Spleen (tissue), 11 donors: ENCODE data around the gene NAXE. TPM values are rescaled to one million over a fixed set of nuclear protein-coding genes. Genes with fewer than 3 reads are reported as not detected.
A peak's percentile ranks its signal among the peaks of the same experiment; 100 is the strongest.

Experiments used
- DNase-seq: peaks from one replicate; pipeline ENCODE4 v3.0.0-alpha.2; 2020
- H3K27ac ChIP-seq, 8 donors: fragments of 200-600 bp; sonication (generic) in 7 of 8; 1 replicate in 4 of 8; 2 replicates in 4 of 8; pipeline versions ENCODE4 v1.5.0 to v1.8.0; 2016 to 2021; ENCODE audit warnings: inconsistent platforms in 4 of 8, mild to moderate bottlenecking in 4 of 8, moderate library complexity in 1 of 8
- H3K27me3 ChIP-seq, 7 donors: fragments of 200-600 bp; sonication (generic) in 6 of 7; replicated peaks in 1 of 7; 1 replicate in 4 of 7; 2 replicates in 3 of 7; pipeline versions ENCODE4 v1.5.0 to v1.8.0; 2016 to 2021; ENCODE audit warnings: inconsistent platforms in 3 of 7, mild to moderate bottlenecking in 1 of 7
- H3K36me3 ChIP-seq, 6 donors: fragments of 200-600 bp; sonication (generic) in 5 of 6; 1 replicate in 4 of 6; 2 replicates in 2 of 6; pipeline versions ENCODE4 v1.5.0 to v1.8.0; 2016 to 2021; ENCODE audit warnings: inconsistent platforms in 2 of 6
- H3K4me1 ChIP-seq, 6 donors: fragments of 200-600 bp; sonication (generic) in 5 of 6; 1 replicate in 3 of 6; 2 replicates in 3 of 6; pipeline versions ENCODE4 v1.5.0 to v1.8.0; 2016 to 2021; ENCODE audit warnings: inconsistent platforms in 3 of 6
- H3K4me3 ChIP-seq, 8 donors: fragments of 200-600 bp; sonication (generic) in 7 of 8; 1 replicate in 4 of 8; 2 replicates in 4 of 8; pipeline versions ENCODE4 v1.5.0 to v1.8.0; 2016 to 2021; ENCODE audit warnings: inconsistent platforms in 4 of 8, mild to moderate bottlenecking in 4 of 8, moderate library complexity in 2 of 8
- H3K9me3 ChIP-seq, 8 donors: fragments of 200-600 bp; sonication (generic) in 7 of 8; 1 replicate in 4 of 8; 2 replicates in 4 of 8; pipeline versions ENCODE4 v1.5.0 to v1.8.0; 2016 to 2021; ENCODE audit warnings: inconsistent platforms in 4 of 8
- CTCF ChIP-seq, 11 experiments: fragments of 200-600 bp in 7 of 11; fragments of 450-650 bp in 4 of 11; sonication (generic) in 4 of 11; IDR thresholded peaks in 8 of 11; conservative IDR thresholded peaks in 3 of 11; 1 replicate in 7 of 11; 2 replicates in 4 of 11; pipeline versions ENCODE4 v1.4.0 to v1.8.0; 2016 to 2021; ENCODE audit warnings: antibody characterized with exemption in 11 of 11, inconsistent platforms in 4 of 11, mild to moderate bottlenecking in 1 of 11
- POLR2A ChIP-seq, 3 donors: fragments of 450-650 bp; IDR thresholded peaks; one replicate each; pipeline ENCODE4 v1.5.1; 2017; ENCODE audit warnings: antibody characterized with exemption in 3 of 3, mild to moderate bottlenecking in 1 of 3
- POLR2AphosphoS5 ChIP-seq, 3 donors: sonication (generic); formaldehyde crosslinking; IDR thresholded peaks; one replicate each; pipeline ENCODE4 v1.5.1; 2017; ENCODE audit warnings: antibody characterized with exemption in 3 of 3
- WGBS, 5 donors: extraction: QIAGEN DNeasy Blood & Tissue Kit in 3 of 5; methylation state at CpG; one replicate each; pipeline versions ENCODE4 v1.1.5 to v1.1.7; 2013 to 2018; 5-methylcytosine and 5-hydroxymethylcytosine counted together
- intact Hi-C: fragments of 100-400 bp; cut with DNase I; formaldehyde crosslinking; loops from one replicate; pipeline ENCODE4 v1.15.0; 2023; ENCODE audit warnings: low total_unique reads
- polyA plus RNA-seq, 3 donors: library from polyadenylated mRNA; stranded (reverse); fragments of 200-250 nt; gene quantifications; one replicate each; pipeline ENCODE4 v1.2.1, GENCODE V29; 2013
- total RNA-seq, 7 donors: library from RNA; depleted of rRNA in 3 of 7; stranded (reverse); fragments of >200 nt in 3 of 7; fragmentation: NEBNext Ultra II Directional in 4 of 7; extraction: Animal tissue kit (Norgen Biotek cat#: 25700) in 4 of 7; gene quantifications; one replicate each; pipeline versions ENCODE4 v1.1.0 to v1.2.1, GENCODE V29; 2016 to 2021
- donor health status: healthy with polysubstance abuse.
- donor health status: DM: no; HTN: no; CAD: no; lungs with moderate emphysema.
- donor health status: DM: no; HTN: no; CAD: no.
- donor health status: Bipolar disorder and iron deficiency.
- donor health status: healthy.
- donor health status: DM: no; HTN: no; CAD: no.
- donor health status: DM: yes; HTN: yes; CAD: no.

Gene NAXE
- total and polyA plus RNA-seq, 10 donors = 34.7 to 74.7 (median 48.7) TPM

DNA sequence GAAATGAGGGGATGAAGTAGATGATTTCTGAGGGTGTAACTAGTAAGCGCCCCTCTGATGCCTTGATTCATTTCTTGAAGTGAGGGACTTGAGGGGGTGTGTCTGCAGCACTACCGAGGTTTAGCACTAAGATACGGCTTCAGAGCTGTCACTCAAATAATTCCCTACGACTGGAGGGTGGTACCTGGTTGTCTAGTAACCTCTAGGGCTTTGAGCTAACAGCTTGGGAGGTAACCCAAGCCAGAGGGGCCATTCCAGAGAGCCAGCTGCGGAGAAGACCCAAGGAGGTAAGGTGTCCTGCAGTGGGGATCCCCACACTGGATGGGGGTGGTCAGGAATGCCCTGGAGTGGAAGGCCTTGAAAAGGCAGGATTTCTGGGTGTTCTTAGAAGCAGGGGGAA is 12.1 kb upstream of the NAXE start, which contains the start of gene TTC24:
Gene TTC24 (plus strand): TSS at position 252 of the 400 bp plus-strand sequence. CDS start 1,642 bp downstream, outside the sequence.
- 71 to 84% (median 80%) methylated on average over 4 to 5 of the region's 5 CpGs for WGBS, 5 donors
- Histone ChIP-seq H3K4me3 (no peak within 1 kb of the TSS), H3K9me3 (no peaks in the 10 kb centered on the region), H3K36me3 (no peaks in the 10 kb centered on the region), H3K4me1 (peaks cover 0 to 34% (median 25%) of the 10 kb centered on the region in 6 donors), H3K27ac (no peak within 1 kb of the TSS), H3K27me3 (no peaks in the 10 kb centered on the region)
- DNase-seq = no peak
- no peak for TF ChIP-seq POLR2AphosphoS5 (IDR thresholded peaks at IDR 0.05)
- no peak for TF ChIP-seq POLR2A (IDR thresholded peaks at IDR 0.05)
- no peak for TF ChIP-seq CTCF (IDR thresholded peaks at IDR 0.05 in 8 of 11, conservative IDR thresholded peaks at IDR 0.05 in 3 of 11)
- intact Hi-C loops = no loop called here

GRCh38 chr1:156581661-156582387 is 9.8 kb upstream of the NAXE start:
- Histone ChIP-seq H3K4me3 (peak overlapping the region in 5 of 8 donors; percentile 7 to 63 (median 28)), H3K4me1 (peaks cover 0 to 35% (median 25%) of the 10 kb centered on the region in 6 donors), H3K36me3 (no peaks in the 10 kb centered on the region), H3K9me3 (no peaks in the 10 kb centered on the region), H3K27ac (peak overlapping the region; percentile 20 to 81 (median 66)), H3K27me3 (no peaks in the 10 kb centered on the region)
- WGBS, 5 donors = 46 to 58% (median 52%) methylated on average over 12 to 21 of the region's 21 CpGs
- peak; percentile 86 for DNase-seq
- TF ChIP-seq POLR2A (IDR thresholded peaks at IDR 0.05) = no peak
- peak; percentile 21 to 72 (median 43) for TF ChIP-seq POLR2AphosphoS5 (IDR thresholded peaks at IDR 0.05)
- intact Hi-C loops = no loop called here

DNA sequence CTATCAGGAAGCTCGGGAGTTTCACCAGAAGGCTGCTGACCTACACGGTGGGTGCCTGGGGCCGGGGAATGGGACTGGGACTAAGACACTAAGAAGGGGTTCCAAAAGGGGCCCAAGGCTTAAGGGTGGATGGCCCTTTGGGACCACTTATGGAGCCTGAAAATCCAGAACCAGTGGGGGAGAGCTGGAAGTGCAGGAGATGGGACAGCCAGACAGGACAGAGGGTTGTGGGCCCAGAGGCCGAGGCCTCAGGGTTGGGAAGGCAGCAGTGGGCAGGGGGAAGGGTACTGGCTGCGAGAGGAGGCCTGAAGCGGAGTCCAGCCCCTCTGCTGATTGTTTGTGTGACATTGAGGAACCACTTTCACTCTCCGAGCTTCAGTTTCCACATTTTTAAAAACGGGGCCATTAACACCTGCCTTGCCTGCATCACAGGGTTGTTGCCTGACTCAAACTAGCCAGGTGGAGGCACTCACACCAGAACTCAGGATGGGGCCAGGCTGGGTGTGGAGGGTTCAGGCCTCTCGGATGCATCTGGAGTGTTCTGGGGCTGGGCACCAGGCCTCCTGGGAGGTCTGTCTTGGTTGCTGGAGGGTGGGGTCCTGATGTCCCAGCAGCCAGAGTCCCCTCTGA is 9.1 kb upstream of the NAXE start:
- intact Hi-C loops = no loop called here
- Histone ChIP-seq H3K36me3 (no peaks in the 10 kb centered on the region), H3K4me3 (peak overlapping the region in 5 of 8 donors; percentile 7 to 63 (median 28)), H3K4me1 (peaks cover 0 to 35% (median 25%) of the 10 kb centered on the region in 6 donors), H3K9me3 (no peaks in the 10 kb centered on the region), H3K27ac (peak overlapping the region; percentile 20 to 81 (median 66)), H3K27me3 (no peaks in the 10 kb centered on the region)
- DNase-seq = no peak
- 38 to 65% (median 44%) methylated on average over 7 to 9 of the region's 9 CpGs for WGBS, 5 donors
- no peak for TF ChIP-seq POLR2AphosphoS5 (IDR thresholded peaks at IDR 0.05)
- no peak for TF ChIP-seq POLR2A (IDR thresholded peaks at IDR 0.05)
- no peak for TF ChIP-seq CTCF (IDR thresholded peaks at IDR 0.05 in 8 of 11, conservative IDR thresholded peaks at IDR 0.05 in 3 of 11)

DNA sequence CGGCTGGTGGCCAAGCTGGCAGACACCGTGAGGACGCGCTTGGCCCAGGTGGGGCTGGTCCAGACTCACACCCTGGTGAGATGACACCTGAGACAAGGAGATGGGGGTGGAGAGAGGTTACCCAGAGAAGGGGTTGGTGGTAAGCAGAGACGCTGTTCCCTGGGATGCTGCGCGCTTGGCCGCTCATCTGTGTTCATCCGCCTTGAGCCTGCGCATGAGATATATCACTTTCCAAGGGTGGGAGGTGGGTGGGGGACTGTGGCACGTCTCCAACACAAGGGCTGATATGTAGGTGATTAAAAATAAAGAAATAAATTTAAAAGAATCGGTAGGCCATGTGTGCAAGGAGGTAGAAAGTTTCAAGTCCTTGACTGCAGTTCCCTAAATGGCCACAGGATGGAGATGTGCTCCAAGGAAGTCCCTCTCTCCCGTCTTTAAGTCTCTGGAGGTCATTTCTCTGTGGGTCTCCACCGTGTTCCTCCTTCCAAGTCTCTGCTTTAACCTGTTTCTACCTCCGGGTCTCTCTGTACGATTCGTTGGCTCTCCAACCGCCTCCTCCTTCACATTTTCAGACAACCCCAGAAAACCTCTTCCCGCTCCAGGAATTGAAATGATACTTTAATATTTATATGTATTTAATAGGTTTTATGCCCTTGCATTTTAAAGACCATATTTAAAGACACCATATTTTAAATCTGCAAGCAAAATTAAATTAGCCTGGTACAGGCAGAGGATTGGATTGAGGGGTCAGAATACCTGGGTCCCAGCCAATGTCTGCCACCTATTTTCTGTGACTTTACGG is 7.6 kb upstream of the NAXE start:
- TF ChIP-seq CTCF (IDR thresholded peaks at IDR 0.05 in 8 of 11, conservative IDR thresholded peaks at IDR 0.05 in 3 of 11) = peak; percentile 77 to 95 (median 93)
- no peak for TF ChIP-seq POLR2AphosphoS5 (IDR thresholded peaks at IDR 0.05)
- TF ChIP-seq POLR2A (IDR thresholded peaks at IDR 0.05) = no peak
- peak overlapping the region in 1 of 8 donors; percentile 63 for H3K4me3 ChIP-seq
- H3K27ac ChIP-seq = peak overlapping the region in 1 of 8 donors; percentile 81
- intact Hi-C loops = no loop called here
- no peaks in the 10 kb centered on the region for H3K9me3 ChIP-seq
- peaks cover 0 to 35% (median 25%) of the 10 kb centered on the region in 6 donors for H3K4me1 ChIP-seq
- no peaks in the 10 kb centered on the region for H3K27me3 ChIP-seq
- no peaks in the 10 kb centered on the region for H3K36me3 ChIP-seq
- no peak for DNase-seq
- WGBS, 5 donors = 44 to 58% (median 57%) methylated on average over 16 to 20 of the region's 20 CpGs
